BE2C (cell line): ENCODE measurements around the gene CDKN2B-AS1.

Experiments
- DNase-seq: peaks from one replicate; pipeline ENCODE4 v3.0.0-alpha.2; 2020
- H3K27me3 ChIP-seq: fragments of 250-450 bp; sonication (Bioruptor Pico); 2 replicates; pipeline ENCODE4 v1.5.1; 2020; ENCODE audit warnings: mild to moderate bottlenecking
- H3K36me3 ChIP-seq: fragments of 250-450 bp; sonication (Bioruptor Pico); 2 replicates; pipeline ENCODE4 v1.5.1; 2020; ENCODE audit warnings: mild to moderate bottlenecking
- H3K4me1 ChIP-seq: fragments of 250-450 bp; sonication (Bioruptor Pico); 2 replicates; pipeline ENCODE4 v1.5.1; 2020
- H3K4me3 ChIP-seq: 2 replicates; pipeline ENCODE4 v1.5.1; 2011; ENCODE audit warnings: low read depth, low read length
- H3K9me3 ChIP-seq: fragments of 250-450 bp; sonication (Bioruptor Pico); 2 replicates; pipeline ENCODE4 v1.5.1; 2020
- TF ChIP-seq, protein P1 (sequence below): IDR thresholded peaks from 2 replicates; pipeline ENCODE4 v1.5.1; 2012; ENCODE audit warnings: mild to moderate bottlenecking, low read depth, low read length

The CDKN2B-AS1 gene

DNA sequence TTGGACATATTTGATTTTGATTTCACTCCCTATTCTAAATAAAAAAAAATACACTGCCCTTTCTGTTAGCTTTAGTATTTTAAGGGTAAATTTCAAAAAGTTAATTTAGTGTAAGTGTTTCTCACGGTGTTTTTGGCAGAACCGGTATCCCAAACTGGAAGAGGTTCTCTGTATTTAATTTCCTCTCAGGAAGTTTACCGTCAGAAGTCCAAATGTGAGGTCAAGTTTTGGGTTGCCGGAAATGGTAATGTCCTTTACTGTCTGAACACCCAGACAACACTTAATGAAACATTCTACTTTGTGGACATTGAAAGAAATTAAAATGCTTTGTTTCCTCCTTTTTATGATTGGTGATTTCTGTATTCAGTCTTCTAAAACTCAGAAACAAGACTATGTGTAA lies 163.2 kb downstream of the CDKN2B-AS1 start:
- Histone ChIP-seq H3K9me3 (no peaks in the 10 kb centered on the region), H3K27me3 (no peaks in the 10 kb centered on the region; the same call in 1 of the 2 replicates), H3K4me1 (no peaks in the 10 kb centered on the region), H3K4me3 (no peak overlapping the region), H3K36me3 (no peaks in the 10 kb centered on the region)
- DNase-seq: no peak
- TF ChIP-seq, protein P1, sequence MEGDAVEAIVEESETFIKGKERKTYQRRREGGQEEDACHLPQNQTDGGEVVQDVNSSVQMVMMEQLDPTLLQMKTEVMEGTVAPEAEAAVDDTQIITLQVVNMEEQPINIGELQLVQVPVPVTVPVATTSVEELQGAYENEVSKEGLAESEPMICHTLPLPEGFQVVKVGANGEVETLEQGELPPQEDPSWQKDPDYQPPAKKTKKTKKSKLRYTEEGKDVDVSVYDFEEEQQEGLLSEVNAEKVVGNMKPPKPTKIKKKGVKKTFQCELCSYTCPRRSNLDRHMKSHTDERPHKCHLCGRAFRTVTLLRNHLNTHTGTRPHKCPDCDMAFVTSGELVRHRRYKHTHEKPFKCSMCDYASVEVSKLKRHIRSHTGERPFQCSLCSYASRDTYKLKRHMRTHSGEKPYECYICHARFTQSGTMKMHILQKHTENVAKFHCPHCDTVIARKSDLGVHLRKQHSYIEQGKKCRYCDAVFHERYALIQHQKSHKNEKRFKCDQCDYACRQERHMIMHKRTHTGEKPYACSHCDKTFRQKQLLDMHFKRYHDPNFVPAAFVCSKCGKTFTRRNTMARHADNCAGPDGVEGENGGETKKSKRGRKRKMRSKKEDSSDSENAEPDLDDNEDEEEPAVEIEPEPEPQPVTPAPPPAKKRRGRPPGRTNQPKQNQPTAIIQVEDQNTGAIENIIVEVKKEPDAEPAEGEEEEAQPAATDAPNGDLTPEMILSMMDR: no peak

DNA sequence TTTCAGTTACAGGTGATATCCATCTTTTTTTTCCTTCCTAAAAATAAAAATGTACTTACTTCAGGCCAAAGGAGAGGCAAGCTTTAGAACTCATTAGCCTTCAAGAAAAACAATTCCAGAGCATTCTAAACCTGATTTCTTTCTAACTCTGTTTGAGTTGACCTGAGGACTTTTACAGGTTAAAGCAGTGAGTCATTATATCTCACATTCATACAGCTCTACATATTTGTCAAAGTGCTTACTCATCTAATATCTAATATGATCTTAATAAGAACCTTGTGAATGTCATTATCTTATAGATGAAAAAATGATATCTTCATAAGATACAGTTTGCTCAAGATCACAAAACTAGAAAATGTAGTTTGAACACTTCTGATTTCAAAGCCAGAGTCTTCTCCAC lies 163.7 kb downstream of the CDKN2B-AS1 start:
- H3K4me3 ChIP-seq: no peak overlapping the region
- DNase-seq: no peak
- no peaks in the 10 kb centered on the region for H3K9me3 ChIP-seq
- H3K4me1 ChIP-seq: no peaks in the 10 kb centered on the region
- TF ChIP-seq, protein P1: no peak
- H3K27me3 ChIP-seq: no peaks in the 10 kb centered on the region; the same call in 1 of the 2 replicates
- no peaks in the 10 kb centered on the region for H3K36me3 ChIP-seq

DNA sequence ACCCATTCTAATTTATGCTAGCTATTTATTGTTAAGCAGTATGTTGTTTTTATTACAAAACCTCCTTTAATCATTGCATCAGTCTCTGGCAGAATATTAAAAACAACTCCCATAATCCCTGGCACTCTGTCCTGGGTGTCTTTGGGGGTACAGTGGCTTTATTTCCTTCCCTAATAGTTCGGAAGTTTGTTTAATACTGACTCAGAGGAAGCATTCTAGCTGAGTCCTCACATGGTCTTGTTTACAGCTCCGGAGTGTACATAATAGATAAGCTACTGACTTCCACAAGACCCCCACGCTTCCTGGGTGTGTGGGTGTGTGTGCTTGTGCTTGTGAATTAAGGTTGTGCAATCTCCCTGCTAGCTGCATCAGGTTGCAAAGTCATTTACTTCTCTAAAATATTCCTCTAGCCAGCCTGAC lies 164.3 kb downstream of the CDKN2B-AS1 start:
- H3K4me3 ChIP-seq: no peak overlapping the region
- no peaks in the 10 kb centered on the region; the same call in 1 of the 2 replicates for H3K27me3 ChIP-seq
- H3K9me3 ChIP-seq: no peaks in the 10 kb centered on the region
- H3K36me3 ChIP-seq: no peaks in the 10 kb centered on the region
- H3K4me1 ChIP-seq: no peaks in the 10 kb centered on the region
- TF ChIP-seq, protein P1: no peak
- DNase-seq: no peak

DNA sequence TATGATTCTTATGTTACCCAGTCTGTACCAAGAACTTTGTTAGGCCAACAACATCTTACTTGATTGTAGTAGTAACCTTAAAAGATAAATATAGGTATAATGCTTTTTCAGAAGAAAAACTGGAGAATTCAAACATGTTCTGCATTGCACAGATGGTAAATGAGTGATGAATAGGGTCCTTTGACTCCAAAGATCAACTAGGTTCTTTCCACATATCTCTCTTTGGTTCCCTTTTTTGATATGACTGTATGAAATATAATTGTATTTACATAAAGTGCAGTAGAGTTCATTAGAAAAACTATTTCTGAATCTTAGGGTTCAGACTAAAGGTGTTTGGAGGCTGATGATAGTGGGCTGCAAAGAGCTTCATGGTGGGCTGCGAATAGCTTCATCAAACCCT lies 165.0 kb downstream of the CDKN2B-AS1 start:
- DNase-seq: no peak
- TF ChIP-seq, protein P1: no peak
- no peaks in the 10 kb centered on the region for H3K9me3 ChIP-seq
- H3K4me1 ChIP-seq: no peaks in the 10 kb centered on the region
- H3K36me3 ChIP-seq: no peaks in the 10 kb centered on the region
- no peaks in the 10 kb centered on the region; the same call in 1 of the 2 replicates for H3K27me3 ChIP-seq
- H3K4me3 ChIP-seq: no peak overlapping the region

DNA sequence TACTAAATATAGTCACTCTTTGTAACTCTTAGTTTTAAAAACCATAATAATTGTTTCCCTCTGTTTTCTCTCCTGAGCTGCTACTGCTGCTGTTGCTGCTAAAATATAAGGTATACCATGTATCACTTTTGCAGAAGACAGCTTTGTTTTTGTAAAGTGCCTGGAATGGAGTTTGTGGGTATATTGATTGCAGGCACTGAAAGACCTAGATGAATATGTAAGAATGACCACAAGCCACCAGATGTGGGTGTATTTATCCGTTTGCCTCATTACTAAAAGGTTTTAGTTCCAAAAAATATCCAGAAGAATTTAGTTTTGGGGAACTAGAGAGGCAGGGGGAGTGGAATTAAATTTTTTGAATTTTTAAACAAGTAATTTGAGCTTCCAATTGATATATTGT lies 165.6 kb downstream of the CDKN2B-AS1 start:
- Histone ChIP-seq H3K9me3 (no peaks in the 10 kb centered on the region), H3K27me3 (no peaks in the 10 kb centered on the region; the same call in 1 of the 2 replicates), H3K4me1 (no peaks in the 10 kb centered on the region), H3K36me3 (no peaks in the 10 kb centered on the region), H3K4me3 (no peak overlapping the region)
- no peak for DNase-seq
- TF ChIP-seq, protein P1: no peak

DNA sequence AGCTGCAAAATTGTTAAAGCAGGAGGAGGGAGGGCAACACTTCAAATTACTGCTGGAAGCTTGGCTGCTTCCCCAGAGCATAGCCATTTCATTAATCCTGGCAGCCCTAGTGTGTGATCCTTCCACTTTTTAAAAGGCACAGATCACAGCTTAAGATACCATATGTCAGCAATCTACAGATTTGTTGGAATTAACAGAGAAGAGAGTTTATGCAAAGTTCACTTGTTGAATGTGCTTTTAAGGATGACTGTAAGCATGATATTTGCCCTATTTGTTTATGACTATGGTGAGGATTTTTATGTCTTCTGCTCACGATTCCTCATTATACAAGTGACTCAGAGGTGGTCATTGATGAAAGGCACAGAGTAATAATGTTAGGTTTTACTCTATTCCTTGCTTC lies 170.6 kb downstream of the CDKN2B-AS1 start:
- no peaks in the 10 kb centered on the region for H3K4me1 ChIP-seq

More for the DNA sequence above, 170.6 kb downstream of the CDKN2B-AS1 start:
- H3K4me3 ChIP-seq: no peak overlapping the region
- no peaks in the 10 kb centered on the region; the same call in 1 of the 2 replicates for H3K27me3 ChIP-seq
- TF ChIP-seq, protein P1: no peak
- H3K9me3 ChIP-seq: no peaks in the 10 kb centered on the region
- DNase-seq: no peak
- no peaks in the 10 kb centered on the region for H3K36me3 ChIP-seq
